Measurements from ENCODE around the gene CCDC141.

- TF ChIP-seq, protein P1, sequence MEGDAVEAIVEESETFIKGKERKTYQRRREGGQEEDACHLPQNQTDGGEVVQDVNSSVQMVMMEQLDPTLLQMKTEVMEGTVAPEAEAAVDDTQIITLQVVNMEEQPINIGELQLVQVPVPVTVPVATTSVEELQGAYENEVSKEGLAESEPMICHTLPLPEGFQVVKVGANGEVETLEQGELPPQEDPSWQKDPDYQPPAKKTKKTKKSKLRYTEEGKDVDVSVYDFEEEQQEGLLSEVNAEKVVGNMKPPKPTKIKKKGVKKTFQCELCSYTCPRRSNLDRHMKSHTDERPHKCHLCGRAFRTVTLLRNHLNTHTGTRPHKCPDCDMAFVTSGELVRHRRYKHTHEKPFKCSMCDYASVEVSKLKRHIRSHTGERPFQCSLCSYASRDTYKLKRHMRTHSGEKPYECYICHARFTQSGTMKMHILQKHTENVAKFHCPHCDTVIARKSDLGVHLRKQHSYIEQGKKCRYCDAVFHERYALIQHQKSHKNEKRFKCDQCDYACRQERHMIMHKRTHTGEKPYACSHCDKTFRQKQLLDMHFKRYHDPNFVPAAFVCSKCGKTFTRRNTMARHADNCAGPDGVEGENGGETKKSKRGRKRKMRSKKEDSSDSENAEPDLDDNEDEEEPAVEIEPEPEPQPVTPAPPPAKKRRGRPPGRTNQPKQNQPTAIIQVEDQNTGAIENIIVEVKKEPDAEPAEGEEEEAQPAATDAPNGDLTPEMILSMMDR (IDR thresholded peaks at IDR 0.05) = no peak
- TF ChIP-seq ZFX (IDR thresholded peaks at IDR 0.05; ENCODE audit: borderline replicate concordance) = no peak
Observed at GRCh38 chr2:178999476-178999875, 50.5 kb downstream of the CCDC141 start.
